GM19328 (cell line): Measurements from ENCODE around the gene THRA.

Experiments used
- ATAC-seq: cut with Tn5 transposase; IDR thresholded peaks from one replicate; pipeline ENCODE4 v1.9.1; 2021; ENCODE audit warnings: mild to moderate bottlenecking, moderate library complexity; ENCODE audit not compliant: unreplicated experiment

Gene THRA

DNA sequence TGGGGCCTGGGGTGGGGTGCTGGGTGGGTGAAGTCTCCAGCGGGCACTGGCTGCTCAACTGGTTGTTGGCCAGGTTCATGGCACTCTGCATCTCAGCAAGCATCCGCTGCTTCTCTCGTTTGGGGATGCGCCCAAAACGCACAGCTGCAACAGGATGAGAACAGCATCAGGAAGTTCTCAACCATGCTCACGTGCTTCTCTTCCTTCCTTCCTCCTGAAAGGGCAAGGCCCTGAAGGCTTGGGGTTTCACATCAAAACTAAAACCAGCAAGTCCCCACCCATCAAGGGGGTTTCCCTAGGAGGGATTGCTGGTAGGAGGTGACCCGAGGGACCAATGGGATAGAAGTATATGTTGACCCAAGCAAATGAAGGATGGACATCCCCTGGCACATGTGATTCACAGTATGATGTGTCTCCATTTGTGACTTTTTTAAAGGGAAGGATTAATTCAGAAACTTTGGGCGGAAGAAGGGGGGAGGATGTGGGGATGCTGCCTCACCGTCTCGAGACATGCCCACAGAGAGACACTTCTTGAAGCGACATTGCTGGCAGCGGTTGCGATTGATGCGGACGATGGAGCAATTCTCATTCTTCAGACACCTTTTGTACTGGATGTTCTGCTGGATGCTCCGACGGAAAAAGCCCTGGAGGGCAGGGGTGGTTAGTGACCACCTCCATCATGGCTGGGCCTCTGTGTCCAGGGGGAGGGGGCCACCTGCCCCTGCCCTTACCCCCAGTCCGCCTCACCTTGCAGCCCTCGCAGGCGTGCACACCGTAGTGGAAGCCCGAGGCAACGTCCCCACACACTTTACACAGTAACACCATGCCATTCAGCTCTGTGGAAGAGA is 33.4 kb downstream of the THRA start:
- peak; percentile 57 for ATAC-seq

DNA sequence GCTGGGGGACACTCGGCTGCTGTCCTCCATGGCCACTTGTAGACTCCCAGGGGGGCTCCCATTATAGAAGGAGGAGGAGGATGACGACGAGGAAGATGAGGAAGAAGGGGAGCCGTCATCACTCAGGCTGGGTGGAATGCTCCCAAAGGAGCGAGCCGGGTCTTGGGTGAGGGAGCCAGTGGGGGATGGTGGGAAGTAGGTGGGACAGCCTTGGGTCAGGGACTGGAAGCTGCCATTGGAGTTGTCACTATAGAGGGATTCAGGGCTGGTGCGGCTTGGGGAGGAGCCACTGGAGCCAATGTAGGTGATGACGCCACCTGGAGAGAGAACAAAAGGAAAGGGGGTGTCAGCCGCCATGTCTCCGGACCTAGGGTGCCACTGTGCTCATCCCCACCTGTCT is 34.3 kb downstream of the THRA start:
- no peak for ATAC-seq

DNA sequence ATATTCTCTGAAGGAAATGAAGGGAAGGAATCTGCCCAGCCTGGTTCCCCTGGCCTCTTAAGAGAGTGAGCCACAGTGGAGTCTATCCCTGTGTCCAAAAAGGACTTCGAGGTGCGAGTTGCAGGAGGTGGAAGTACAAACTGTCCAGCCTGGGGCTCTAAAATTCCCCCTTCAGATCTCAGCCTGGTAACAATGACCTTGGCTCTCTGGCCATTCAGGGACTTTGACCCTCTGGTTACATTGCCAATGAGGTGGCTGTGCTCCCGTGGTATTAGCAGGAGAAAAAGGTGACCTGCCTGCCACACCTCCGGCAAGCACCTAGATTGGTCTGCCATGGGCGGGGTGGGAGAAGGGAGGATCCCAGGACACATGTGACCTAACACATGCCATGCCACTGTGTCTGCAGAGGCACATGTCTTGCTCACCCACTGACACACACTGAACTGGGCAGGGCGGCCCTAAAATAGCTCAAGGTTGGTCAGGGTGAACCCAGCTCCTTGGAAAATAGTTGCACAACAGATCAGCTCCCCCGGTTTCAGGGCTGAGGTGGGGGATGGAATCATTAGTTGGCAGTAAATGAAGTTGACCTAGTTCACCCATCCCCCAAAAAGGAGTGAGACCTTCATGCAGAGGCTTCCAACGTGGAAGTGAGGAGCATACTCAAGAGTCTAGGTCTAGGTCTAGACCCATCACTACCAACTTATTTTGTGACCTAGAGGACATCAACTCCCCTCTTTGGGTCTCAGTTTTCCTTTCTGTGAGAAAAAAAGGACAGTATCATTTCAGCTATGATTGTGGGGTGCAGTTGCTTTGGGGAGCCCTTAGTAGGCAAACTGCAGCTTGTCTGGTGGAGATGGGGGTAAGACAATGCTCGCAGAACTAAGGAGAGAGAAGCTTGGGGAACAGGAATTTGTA is 35.4 kb downstream of the THRA start:
- no peak for ATAC-seq

DNA sequence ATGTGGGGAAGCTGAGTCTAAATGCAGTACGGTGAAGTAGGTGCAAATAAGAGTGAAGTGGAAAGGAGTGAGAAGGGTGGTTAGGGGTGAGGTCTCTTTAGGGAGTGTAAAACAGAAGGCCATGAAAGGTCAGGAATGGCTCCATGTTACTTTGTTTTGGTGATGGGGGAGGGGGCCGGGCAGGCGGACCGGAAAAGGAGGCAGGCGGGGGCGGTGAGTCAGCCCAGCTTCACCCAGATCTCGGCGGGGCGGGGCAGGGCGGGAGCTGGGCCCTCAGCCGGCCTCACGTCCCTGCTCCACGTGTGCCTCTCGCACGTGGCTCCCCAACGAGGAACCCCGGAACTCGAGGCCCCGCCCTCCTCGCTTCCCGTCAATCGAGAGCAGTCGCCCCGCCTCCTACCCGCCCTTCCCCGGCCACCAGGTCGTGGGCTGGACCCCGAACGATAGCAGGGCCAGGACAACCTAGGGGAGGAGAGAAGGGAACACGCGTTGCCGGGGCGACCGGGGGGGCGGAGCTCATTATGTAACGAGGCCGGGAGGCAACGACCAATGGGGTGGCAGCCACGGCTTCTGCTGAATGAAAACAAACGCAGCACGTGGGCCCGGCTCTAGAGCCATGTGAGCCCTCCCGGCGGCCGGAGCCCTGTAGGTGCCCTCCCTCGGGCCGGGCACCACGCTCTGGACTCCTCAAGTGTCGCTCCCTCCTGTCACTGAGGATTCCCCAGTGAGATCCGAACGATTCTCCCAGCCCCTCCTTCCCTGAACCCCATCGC is 36.3 kb downstream of the THRA start:
- ATAC-seq = peak; percentile 58

DNA sequence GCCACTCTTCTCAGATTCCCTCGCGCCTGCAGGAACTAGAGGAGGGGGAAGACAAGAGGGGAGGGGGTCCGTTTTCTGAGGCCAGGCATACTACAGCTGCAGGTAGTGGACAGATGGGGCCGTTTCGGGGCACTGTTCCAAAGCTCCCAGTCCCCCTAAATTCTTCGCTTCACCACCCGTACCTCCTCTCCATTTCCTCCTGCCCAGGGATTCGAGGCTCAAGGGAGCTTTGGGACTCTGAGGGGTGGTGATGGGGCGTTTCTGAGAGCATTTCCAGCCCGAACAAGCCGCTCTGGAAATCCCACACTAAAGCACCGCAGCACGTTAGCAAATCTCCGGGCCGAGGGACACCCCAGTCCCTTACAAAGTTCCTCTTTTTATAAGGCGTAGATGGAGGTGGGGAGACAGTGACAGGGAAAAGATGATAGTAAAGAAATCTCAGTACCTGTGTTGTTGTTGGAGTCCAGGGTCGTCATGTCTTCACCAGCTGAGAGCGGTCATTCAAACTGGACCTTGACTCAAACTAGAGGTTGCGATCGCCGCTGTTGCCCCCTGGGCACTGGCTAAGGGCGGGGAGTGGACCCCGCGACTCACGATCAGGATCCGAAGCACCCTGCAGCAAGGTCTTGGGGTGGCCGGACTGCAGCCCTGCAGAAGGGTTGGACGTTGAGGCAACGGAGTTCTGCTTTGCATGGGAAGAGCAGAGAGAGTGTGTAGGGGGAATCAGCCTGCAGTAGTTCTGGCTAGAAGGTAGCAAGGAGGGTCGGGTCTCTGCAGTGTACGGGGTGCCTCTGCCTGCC is 37.1 kb downstream of the THRA start:
- no peak for ATAC-seq

DNA sequence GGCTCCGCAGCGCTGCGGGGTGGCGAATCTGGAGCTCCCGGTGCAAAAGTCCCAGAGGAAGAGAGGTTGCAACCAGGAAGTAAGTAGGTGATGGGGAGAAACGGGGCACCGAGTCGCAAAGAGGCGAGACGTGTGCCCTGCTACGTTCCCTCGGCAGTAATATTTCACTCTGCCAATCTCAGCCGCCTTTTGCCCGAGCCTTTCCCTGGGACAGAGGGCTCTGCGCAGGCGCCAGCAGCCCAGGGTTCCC is 37.6 kb downstream of the THRA start, which contains the start of gene NR1D1:
NR1D1 (minus strand) TSS at position 171 of the 250 bp plus-strand sequence. CDS start 495 bp downstream, outside the sequence.
- no peak for ATAC-seq

DNA sequence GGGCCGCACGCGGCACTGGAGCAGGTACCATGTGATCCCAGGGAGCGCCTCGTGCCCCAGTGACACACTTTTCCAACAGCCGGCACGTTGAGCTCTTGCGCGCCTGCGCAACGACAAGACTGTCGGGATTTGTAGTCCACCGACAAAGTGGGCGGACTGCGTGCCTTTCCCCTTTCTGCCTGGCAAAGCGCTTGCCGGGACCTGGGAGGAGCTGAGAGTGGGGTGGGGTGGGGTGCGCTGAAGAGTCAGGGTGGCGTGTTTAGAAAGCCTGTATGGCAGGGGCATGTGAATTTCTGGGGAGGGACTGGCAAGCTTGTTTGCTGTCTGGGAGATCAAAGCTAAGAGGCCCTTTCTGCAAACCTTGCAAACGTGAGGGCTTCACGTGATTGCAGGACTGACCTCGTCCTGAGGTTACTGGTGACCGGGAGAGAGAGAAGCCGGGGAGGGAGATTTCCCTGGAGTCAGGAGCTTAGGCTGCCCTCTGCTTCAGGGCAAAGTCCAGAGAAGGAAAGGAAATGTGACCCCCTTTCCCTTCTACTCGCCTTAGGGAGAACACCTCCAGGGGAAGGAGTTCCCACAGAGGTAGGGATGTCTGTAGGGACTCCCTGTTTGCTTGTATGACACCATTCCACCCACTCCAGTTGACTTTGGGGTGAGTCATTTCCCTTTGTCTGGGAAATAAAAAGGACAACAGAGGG is 38.1 kb downstream of the THRA start:
- no peak for ATAC-seq

DNA sequence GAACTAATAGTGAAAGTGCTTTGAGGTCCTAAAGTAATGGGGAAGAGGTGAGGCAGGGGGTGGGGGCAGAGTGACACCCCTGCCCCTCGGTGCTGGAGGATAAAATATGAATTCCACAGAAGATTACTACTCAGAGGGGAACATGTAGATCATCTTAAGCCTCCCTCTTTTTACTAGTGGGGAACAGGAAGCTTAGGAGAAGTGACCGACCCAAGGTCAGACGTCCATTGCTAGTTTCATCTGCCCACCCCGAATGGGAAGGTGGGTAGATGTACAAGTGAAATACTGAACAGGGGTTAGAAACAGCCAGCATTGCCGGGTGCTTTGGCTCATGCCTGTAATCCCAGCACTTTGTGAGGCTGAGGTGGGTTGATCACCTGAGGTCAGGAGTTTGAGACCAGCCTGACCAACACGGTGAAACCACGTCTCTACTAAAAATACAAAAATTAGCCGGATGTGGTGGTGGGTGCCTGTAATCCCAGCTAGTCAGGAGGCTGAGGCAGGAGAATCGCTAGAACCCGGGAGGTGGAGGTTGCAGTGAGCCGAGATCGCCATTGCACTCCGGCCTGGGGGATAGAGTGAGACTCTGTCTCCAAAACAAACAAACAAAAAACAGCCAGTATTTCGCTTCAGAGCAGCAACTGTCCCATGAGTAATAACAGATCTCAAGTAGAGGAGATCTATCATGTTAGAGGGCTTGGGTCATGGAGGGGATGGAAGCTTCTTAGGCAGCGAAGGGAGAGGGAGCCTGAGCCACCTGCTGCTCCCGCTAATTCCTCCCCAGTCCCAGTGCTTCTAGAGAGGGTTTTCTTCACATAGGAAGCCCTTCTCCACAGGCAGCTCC is 38.8 kb downstream of the THRA start:
- no peak for ATAC-seq

DNA sequence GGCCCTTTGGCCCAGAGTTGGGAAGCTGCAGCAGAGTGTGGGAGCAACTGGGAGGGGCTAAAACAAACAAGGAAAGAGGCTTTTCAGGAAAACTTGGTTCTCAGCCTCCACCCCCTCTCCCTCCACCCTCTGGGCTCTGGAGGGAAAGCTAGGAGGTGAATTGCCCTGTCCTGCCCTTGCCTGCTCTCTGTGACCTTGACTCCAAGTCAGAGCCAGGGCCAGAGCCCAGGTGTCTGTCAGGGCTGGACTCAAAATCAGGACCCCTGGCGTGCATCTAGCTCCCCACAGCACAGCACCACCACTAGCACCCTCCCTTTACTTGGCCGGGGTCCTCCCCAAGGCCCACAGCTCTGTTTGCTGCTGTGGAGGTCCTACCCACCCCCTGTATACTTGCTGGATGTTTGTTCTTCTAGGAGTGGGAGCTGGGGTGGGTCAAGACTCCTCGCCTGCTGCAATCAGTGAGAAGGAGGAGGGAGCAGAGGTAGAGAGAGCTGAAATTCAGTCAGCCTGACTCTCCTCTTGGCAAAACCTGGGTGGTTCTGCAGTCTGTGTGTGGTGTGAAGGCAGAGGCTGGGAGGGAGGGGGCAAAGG is 40.4 kb downstream of the THRA start:
- ATAC-seq = no peak

DNA sequence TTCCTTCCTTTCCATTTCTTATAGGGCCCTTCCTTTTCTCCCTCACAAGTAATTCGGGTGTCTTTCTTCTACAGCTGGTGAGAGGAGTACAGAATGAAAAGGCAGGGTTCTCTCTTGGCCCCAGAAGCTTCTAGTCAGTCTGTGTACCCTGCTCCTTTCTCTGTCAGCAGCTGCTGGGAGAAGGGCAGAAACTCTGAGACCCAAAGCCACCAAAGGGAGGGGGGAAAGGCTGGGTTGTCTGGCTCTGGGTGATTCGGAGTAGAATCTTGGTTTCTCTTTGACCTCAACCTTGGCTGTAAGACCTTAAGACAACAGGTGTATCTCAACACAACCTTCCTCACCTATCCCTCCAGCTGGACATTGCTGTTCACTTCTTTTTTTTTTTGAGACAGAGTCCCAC is 40.9 kb downstream of the THRA start:
- no peak for ATAC-seq

DNA sequence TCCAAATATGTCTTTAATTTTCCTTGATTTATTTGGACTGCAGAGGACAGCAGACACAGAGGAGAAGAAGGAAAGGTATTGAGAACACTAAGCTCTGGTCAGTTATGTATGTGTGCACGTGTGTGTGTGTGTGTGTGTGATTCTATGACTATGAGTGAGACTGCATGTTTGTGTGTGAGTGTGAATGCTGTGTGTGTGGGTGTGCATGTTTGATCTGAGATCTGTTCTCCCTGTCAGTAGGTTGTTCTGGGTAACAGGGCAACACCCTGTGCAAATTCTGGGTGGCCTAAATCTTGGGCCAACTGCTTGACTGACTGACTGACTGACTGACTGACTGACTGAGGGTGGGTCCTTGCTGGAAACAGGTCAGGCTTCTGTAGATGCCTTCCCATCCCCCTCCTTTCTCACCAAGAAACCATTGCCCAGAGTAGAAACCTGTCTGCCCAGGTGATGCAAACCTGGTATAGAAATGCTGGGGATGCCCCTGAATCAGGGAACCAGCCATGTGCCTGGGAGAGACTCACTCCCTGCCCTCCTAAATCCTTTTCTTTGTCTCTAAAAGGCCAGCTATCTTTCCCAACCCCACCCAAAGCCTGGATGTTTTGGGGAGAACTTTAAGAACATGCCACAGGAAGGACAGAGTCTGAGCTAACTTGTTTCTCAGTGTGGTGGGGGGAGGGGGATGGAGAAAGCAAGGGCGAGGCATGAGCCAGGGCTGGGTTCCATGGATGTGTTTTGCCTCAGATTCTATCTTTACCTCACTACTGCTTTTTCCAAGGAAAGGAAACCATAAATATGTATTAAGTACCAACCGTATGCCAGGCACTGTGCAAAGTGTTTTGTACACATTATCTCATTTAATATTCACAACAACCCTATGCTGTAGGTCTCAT is 42.1 kb downstream of the THRA start:
- ATAC-seq = no peak

DNA sequence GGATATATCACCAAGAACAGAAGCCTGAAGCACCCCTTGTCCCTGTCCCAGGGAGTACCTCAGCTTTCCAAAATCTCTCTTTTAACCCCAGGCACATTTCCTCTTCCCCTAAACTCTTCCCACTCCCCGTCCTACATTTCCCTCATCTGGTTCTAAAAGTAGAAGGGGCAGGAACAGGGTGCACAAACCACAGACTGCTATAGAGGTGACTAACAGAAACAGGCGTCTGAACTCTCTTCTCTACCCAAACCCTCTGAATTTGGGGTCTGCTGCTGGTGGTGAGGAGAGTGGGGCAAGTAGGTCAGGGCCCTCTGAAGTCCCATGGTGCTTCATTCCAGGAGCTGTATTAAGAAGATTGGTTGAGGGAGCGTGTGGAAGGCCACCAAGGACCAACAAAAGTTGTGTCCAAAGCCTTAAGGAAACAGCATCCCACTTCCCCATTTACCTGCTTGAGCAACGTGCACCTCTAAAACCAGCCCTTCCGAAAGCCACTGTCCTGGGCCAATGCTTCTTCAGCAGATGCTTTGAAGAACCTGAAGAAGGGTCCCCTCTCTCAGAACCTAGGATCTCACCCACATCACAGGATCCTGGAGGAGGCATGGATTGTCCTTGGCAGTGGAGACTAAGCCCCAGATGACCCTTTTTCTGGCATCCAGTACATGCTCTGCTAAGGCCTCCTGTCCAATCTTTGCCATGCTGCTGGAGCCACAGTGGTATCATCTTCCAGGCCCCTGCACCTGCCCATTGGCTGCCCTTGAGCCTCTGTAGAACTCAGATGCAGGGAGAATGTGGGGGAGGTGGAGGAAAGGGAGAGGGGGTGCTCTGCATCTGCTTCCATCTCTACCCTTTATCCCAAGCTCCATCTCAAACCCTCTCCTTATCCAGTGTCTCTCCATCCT is 43.3 kb downstream of the THRA start:
- ATAC-seq = no peak

DNA sequence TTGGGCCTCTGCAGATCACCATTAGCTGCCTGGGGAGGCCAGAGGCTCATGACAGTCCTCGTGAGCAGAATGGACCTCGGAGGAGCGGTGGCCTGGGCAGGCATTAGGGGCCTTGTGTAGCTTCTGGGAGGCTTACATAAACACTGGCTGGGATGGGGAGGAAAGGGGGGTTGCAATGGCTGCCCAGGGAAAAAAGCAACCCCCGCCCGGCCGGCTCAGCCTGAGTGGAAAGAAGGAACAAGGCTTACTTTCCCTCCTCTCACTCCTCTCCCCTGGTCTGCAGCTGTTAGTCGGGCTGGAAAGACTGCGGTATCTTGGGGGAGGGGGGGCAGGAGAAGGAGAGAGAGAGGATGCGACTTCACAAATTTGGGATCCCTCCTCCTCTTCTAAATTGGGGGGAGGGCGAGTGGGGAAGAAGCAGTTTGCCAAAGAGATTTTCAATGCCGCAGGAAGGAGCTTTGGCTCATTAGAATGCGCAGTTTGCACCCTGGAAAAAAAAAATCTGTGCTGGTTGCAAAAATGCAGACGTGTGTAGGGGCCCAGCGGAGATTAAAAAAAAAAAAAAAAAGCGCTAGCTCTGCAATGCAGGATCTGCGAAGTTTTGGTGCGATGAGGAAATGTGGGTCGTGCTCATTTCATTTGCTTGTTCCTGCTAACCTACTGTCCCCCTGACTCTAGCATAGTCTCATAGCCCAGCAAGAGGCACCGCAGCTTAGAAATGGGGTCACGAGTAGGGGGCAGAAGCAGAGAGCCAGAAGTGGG is 44.2 kb downstream of the THRA start:
- ATAC-seq = no peak

DNA sequence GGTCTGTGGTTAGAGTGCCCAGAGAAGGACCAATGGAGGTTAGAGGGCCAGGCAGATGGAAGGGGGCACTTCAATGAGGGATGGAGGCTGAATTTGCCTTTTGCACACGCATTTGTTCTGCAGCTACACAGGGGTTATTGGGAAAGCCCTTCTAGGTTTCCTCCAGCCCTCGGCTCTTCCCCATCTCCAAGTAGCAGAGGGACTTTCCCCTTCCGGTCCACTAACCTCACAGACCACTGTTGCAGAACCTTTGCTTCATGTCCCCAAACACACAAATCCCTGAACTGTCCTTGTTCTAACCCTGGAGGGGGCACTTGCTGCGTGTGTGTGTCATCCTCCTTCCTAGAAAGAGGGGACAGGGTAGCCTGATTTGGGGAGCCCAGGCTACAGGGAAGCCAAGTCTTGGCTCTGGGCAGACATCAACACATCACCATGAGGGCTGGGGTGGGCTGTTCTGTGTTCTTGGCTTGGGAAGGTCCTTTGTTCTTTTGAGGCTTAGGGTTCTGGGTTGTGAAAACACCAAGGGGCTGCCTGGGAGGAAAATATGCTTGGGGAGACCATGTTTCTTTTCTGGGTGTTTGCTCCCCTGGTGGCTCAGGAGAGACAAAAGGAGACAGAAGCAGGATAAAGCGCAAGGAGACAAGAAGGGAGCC is 44.9 kb downstream of the THRA start:
- no peak for ATAC-seq
